Mesodermal cell (in vitro differentiated cells): ENCODE data around the gene USPL1.

Experiments used
- H3K27ac ChIP-seq: 2 replicates; pipeline ENCODE4 v1.7.0; 2013; ENCODE audit warnings: mild to moderate bottlenecking, low read depth, low read length, moderate library complexity; ENCODE audit not compliant: severe bottlenecking
- H3K36me3 ChIP-seq: 2 replicates; pipeline ENCODE4 v1.7.1; 2013; ENCODE audit warnings: mild to moderate bottlenecking, low read length, moderate library complexity; ENCODE audit not compliant: control insufficient read depth, insufficient read depth
- H3K4me1 ChIP-seq: one replicate; pipeline ENCODE4 v1.7.1; 2013; ENCODE audit warnings: mild to moderate bottlenecking, low read length; ENCODE audit not compliant: insufficient read depth, control insufficient read depth, poor library complexity, severe bottlenecking
- H3K4me3 ChIP-seq: 2 replicates; pipeline ENCODE4 v1.7.0; 2013; ENCODE audit warnings: low read length, control low read depth, mild to moderate bottlenecking; ENCODE audit not compliant: insufficient read depth, poor library complexity, severe bottlenecking; ENCODE audit errors: extremely low read depth
- H3K9me3 ChIP-seq: 2 replicates; pipeline ENCODE4 v1.7.1; 2013; ENCODE audit warnings: mild to moderate bottlenecking, low read length, moderate library complexity; ENCODE audit not compliant: control insufficient read depth
- WGBS, 2 experiments: methylation state at CpG; one replicate each; pipeline ENCODE4 v1.1.5; 2013; ENCODE audit warnings: missing lambda C conversion rate in 2 of 2; ENCODE audit not compliant: insufficient coverage in 2 of 2; 5-methylcytosine and 5-hydroxymethylcytosine counted together

Gene USPL1

GRCh38 chr13:30656178-30656577 is 38.5 kb downstream of the USPL1 start:
- Histone ChIP-seq H3K9me3 (no peaks in the 10 kb centered on the region), H3K4me3 (no peak overlapping the region), H3K27ac (no peak overlapping the region), H3K36me3 (peaks cover 76% of the 10 kb centered on the region), H3K4me1 (peaks cover 7% of the 10 kb centered on the region)
- WGBS, 2 experiments: no CpG with 5 or more reads among the region's 3 CpGs

GRCh38 chr13:30659980-30660379 is 42.3 kb downstream of the USPL1 start:
- H3K9me3 ChIP-seq: no peaks in the 10 kb centered on the region
- H3K36me3 ChIP-seq: peaks cover 47% of the 10 kb centered on the region
- H3K4me3 ChIP-seq: no peak overlapping the region
- 69 to 76% methylated on average over 6 to 7 of the region's 7 CpGs for WGBS, 2 experiments
- H3K4me1 ChIP-seq: peaks cover 16% of the 10 kb centered on the region
- no peak overlapping the region for H3K27ac ChIP-seq

GRCh38 chr13:30660796-30661195 is 43.1 kb downstream of the USPL1 start:
- Histone ChIP-seq H3K27ac (peak overlapping the region; percentile 11), H3K4me3 (no peak overlapping the region), H3K4me1 (peaks cover 24% of the 10 kb centered on the region), H3K9me3 (no peaks in the 10 kb centered on the region), H3K36me3 (peaks cover 38% of the 10 kb centered on the region)
- WGBS, 2 experiments: 88 to 100% methylated on average over 1 of the region's 2 CpGs

- H3K9me3 ChIP-seq: no peaks in the 10 kb centered on the region
- H3K27ac ChIP-seq: no peak overlapping the region
- peaks cover 31% of the 10 kb centered on the region for H3K4me1 ChIP-seq
- no peak overlapping the region for H3K4me3 ChIP-seq
- 97 to 98% methylated on average over 3 to 4 of the region's 4 CpGs for WGBS, 2 experiments
- no peaks in the 10 kb centered on the region for H3K36me3 ChIP-seq
These were observed 47.1 kb downstream of the USPL1 start for GRCh38 chr13:30664689-30665275.

GRCh38 chr13:30665638-30666037 is 47.9 kb downstream of the USPL1 start:
- peaks cover 24% of the 10 kb centered on the region for H3K4me1 ChIP-seq
- H3K36me3 ChIP-seq: no peaks in the 10 kb centered on the region
- H3K4me3 ChIP-seq: no peak overlapping the region
- peak overlapping the region; percentile 50 for H3K27ac ChIP-seq
- H3K9me3 ChIP-seq: no peaks in the 10 kb centered on the region
- 36 to 75% methylated on average over 1 of the region's 1 CpG for WGBS, 2 experiments

- Histone ChIP-seq H3K36me3 (no peaks in the 10 kb centered on the region), H3K9me3 (no peaks in the 10 kb centered on the region), H3K4me1 (peaks cover 24% of the 10 kb centered on the region), H3K4me3 (no peak overlapping the region), H3K27ac (peak overlapping the region; percentile 50)
- 53 to 59% methylated on average over 8 of the region's 8 CpGs for WGBS, 2 experiments
These were observed 48.4 kb downstream of the USPL1 start for GRCh38 chr13:30666113-30666512.

GRCh38 chr13:30667014-30667413 is 49.3 kb downstream of the USPL1 start:
- H3K27ac ChIP-seq: no peak overlapping the region
- 83% methylated on average over 1 of the region's 4 CpGs; no CpG with 5 or more reads in 1 of the 2 experiments for WGBS, 2 experiments
- H3K4me3 ChIP-seq: no peak overlapping the region
- H3K4me1 ChIP-seq: peaks cover 23% of the 10 kb centered on the region
- H3K9me3 ChIP-seq: no peaks in the 10 kb centered on the region
- no peaks in the 10 kb centered on the region for H3K36me3 ChIP-seq

GRCh38 chr13:30668312-30668711 is 50.6 kb downstream of the USPL1 start:
- Histone ChIP-seq H3K4me3 (no peak overlapping the region), H3K27ac (no peak overlapping the region), H3K4me1 (peaks cover 23% of the 10 kb centered on the region), H3K9me3 (no peaks in the 10 kb centered on the region), H3K36me3 (no peaks in the 10 kb centered on the region)
- 79 to 95% methylated on average over 2 to 4 of the region's 4 CpGs for WGBS, 2 experiments

- H3K36me3 ChIP-seq: no peaks in the 10 kb centered on the region
These were observed 53.6 kb downstream of the USPL1 start for GRCh38 chr13:30671271-30671815.

GRCh38 chr13:30673669-30674521 is 56.2 kb downstream of the USPL1 start:
- Histone ChIP-seq H3K4me1 (peaks cover 3% of the 10 kb centered on the region), H3K36me3 (no peaks in the 10 kb centered on the region), H3K27ac (peak overlapping the region; percentile 13), H3K4me3 (peak overlapping the region; percentile 41), H3K9me3 (no peaks in the 10 kb centered on the region)
- WGBS, 2 experiments: 3 to 5% methylated on average over 56 to 69 of the region's 72 CpGs

More at GRCh38 chr13:30671271-30671815, 53.6 kb downstream of the USPL1 start:
- H3K4me1 ChIP-seq: peaks cover 5% of the 10 kb centered on the region
- 89 to 92% methylated on average over 6 of the region's 6 CpGs for WGBS, 2 experiments
- H3K27ac ChIP-seq: no peak overlapping the region
- no peaks in the 10 kb centered on the region for H3K9me3 ChIP-seq
- H3K4me3 ChIP-seq: no peak overlapping the region
